Measurements from ENCODE around the gene CD180.

CD180 gene

DNA sequence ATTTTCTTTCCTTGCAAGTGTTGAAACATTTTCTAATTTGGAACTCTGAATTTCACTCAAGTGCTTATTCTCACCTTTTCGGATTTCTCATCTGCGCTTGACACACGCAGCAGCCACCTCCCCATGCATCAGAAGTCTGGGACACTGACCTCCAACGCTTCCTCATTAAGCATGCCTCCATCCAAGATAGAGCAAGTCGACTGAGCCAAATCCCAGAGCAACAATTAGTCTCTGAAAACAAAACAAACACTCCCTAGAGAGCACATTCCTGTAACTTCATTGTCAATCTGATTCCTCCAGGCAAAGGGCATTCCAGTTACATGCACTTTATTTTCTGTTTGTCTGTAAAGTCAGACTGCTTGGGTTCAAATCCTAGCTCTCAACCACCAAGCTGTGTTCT lies 5.7 kb downstream of the CD180 start:
- Histone ChIP-seq H3K27me3 (ENCODE audit: control insufficient read depth in 1 of 2, insufficient read depth in 2 of 2, low read length in 2 of 2) (no peaks in the 10 kb centered on the region), H3K9me3 (ENCODE audit: control insufficient read depth in 1 of 2, low read length in 2 of 2) (no peaks in the 10 kb centered on the region), H3K36me3 (ENCODE audit: control insufficient read depth in 1 of 2, insufficient read depth in 2 of 2, low read length in 2 of 2) (no peaks in the 10 kb centered on the region), H3K27ac (ENCODE audit: low read depth, low read length) (no peak overlapping the region), H3K4me3 (ENCODE audit: low read depth in 1 of 2, low read length in 2 of 2) (no peak overlapping the region), H3K9ac (ENCODE audit: low read depth in 1 of 2, low read length in 2 of 2) (no peak overlapping the region), H3K4me1 (ENCODE audit: control insufficient read depth in 1 of 2, insufficient read depth in 2 of 2, low read length in 2 of 2) (peaks cover 6 to 14% of the 10 kb centered on the region in 2 donors)

DNA sequence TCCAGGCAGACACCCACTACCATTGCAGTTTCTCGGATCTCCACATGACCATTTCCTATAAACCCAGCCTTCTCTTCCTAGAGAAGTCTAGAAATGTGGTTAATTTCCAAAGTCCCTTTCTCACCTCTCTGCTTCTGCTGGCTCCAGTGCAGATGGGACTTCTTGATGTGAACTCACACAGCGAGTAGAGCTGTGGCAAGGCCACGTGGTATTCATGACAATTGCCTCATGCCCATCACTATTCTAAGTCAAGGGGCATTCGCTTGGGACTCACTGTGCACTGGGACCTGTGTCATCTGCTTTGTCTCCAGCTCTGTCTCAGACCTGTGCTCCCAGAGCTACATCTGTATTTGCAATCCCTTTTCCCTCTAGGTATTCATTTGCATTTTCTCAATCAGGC lies 6.2 kb downstream of the CD180 start:
- H3K27ac ChIP-seq (ENCODE audit: low read depth, low read length): no peak overlapping the region
- no peaks in the 10 kb centered on the region for H3K27me3 ChIP-seq (ENCODE audit: control insufficient read depth in 1 of 2, insufficient read depth in 2 of 2, low read length in 2 of 2)
- H3K4me1 ChIP-seq (ENCODE audit: control insufficient read depth in 1 of 2, insufficient read depth in 2 of 2, low read length in 2 of 2): peaks cover 6 to 14% of the 10 kb centered on the region in 2 donors
- no peaks in the 10 kb centered on the region for H3K9me3 ChIP-seq (ENCODE audit: control insufficient read depth in 1 of 2, low read length in 2 of 2)
- H3K36me3 ChIP-seq (ENCODE audit: control insufficient read depth in 1 of 2, insufficient read depth in 2 of 2, low read length in 2 of 2): no peaks in the 10 kb centered on the region
- H3K4me3 ChIP-seq (ENCODE audit: low read depth in 1 of 2, low read length in 2 of 2): no peak overlapping the region
- no peak overlapping the region for H3K9ac ChIP-seq (ENCODE audit: low read depth in 1 of 2, low read length in 2 of 2)

DNA sequence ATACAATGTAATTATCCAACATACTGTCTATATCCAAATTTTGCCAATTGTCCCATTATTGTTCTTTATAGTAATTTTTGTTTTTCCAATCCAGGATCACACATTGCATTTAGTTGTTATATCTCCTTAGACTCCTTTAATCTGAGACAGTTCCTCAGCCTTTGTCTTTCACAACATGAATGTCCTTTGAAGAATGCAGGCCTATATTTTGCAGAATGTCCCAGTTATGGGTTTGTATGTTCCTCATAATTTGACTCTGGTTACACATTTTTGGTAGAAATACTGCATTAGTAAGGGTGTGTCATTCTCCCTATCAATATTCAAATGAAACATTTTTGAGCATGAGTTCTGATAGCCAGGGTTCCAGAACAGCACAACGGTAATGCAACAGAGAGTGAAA lies 6.7 kb downstream of the CD180 start:
- Histone ChIP-seq H3K36me3 (ENCODE audit: control insufficient read depth in 1 of 2, insufficient read depth in 2 of 2, low read length in 2 of 2) (no peaks in the 10 kb centered on the region), H3K4me1 (ENCODE audit: control insufficient read depth in 1 of 2, insufficient read depth in 2 of 2, low read length in 2 of 2) (peaks cover 6 to 14% of the 10 kb centered on the region in 2 donors), H3K9ac (ENCODE audit: low read depth in 1 of 2, low read length in 2 of 2) (no peak overlapping the region), H3K27me3 (ENCODE audit: control insufficient read depth in 1 of 2, insufficient read depth in 2 of 2, low read length in 2 of 2) (no peaks in the 10 kb centered on the region), H3K4me3 (ENCODE audit: low read depth in 1 of 2, low read length in 2 of 2) (no peak overlapping the region), H3K27ac (ENCODE audit: low read depth, low read length) (no peak overlapping the region), H3K9me3 (ENCODE audit: control insufficient read depth in 1 of 2, low read length in 2 of 2) (no peaks in the 10 kb centered on the region)

DNA sequence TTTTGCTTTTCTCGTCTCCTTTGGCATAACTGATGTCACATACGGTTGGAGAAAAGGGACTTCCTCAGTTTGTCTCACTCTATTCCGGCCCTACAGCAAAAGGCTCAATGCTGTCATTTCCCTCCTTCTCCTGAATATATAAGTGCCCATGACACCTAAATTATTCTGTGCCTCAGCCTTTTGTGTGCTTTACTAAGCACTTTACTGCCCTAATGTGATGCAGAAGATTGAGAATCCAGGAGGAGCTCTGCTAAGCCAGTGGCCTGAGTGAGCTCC lies 7.6 kb downstream of the CD180 start:
- H3K4me3 ChIP-seq (ENCODE audit: low read depth in 1 of 2, low read length in 2 of 2): no peak overlapping the region
- no peaks in the 10 kb centered on the region for H3K9me3 ChIP-seq (ENCODE audit: control insufficient read depth in 1 of 2, low read length in 2 of 2)
- no peak overlapping the region for H3K27ac ChIP-seq (ENCODE audit: low read depth, low read length)

DNA sequence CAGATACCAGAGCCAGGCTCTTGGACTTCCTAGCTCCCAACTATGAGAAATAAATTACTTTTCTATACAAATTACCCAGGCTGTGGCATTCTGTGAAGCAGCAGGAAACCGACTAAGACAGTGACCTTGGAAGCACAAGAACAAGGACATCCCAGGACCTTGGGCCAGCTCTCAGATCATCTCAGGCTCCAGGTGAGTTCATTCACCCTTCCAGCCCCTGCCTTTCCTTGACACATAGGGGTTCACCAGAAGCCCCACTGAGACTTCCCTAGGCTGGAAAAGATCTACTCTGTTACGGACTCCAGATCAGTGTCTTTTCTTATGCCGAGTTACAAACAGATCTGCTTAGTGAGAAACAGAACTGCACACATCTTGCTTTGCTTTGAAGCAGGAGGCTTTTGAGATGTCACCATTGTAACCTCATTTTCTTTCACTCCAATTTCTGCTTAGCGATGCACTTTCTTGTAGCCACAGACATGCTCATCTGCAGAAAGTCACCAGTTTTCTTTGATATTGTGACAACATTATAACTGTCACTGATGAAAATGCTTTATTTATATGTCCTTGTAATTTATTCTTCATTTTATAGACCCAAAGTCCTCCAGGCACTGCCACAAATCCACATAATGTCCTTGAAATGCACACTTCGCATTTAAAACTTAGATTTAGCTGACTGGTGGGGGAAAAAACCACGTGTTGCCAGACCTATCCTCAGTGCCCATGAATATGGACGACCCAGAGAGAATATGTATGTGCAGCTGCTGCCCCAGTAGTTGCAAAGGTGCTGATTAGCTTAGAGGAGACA lies 8.1 kb downstream of the CD180 start:
- no peaks in the 10 kb centered on the region for H3K27me3 ChIP-seq (ENCODE audit: control insufficient read depth in 1 of 2, insufficient read depth in 2 of 2, low read length in 2 of 2)
- no peaks in the 10 kb centered on the region for H3K36me3 ChIP-seq (ENCODE audit: control insufficient read depth in 1 of 2, insufficient read depth in 2 of 2, low read length in 2 of 2)
- H3K27ac ChIP-seq (ENCODE audit: low read depth, low read length): no peak overlapping the region
- H3K4me3 ChIP-seq (ENCODE audit: low read depth in 1 of 2, low read length in 2 of 2): no peak overlapping the region
- peaks cover 3 to 10% of the 10 kb centered on the region in 2 donors for H3K4me1 ChIP-seq (ENCODE audit: control insufficient read depth in 1 of 2, insufficient read depth in 2 of 2, low read length in 2 of 2)
- no peaks in the 10 kb centered on the region for H3K9me3 ChIP-seq (ENCODE audit: control insufficient read depth in 1 of 2, low read length in 2 of 2)
- no peak overlapping the region for H3K9ac ChIP-seq (ENCODE audit: low read depth in 1 of 2, low read length in 2 of 2)

More for the DNA sequence above, 7.6 kb downstream of the CD180 start:
- Histone ChIP-seq H3K27me3 (ENCODE audit: control insufficient read depth in 1 of 2, insufficient read depth in 2 of 2, low read length in 2 of 2) (no peaks in the 10 kb centered on the region), H3K4me1 (ENCODE audit: control insufficient read depth in 1 of 2, insufficient read depth in 2 of 2, low read length in 2 of 2) (peaks cover 6 to 14% of the 10 kb centered on the region in 2 donors), H3K36me3 (ENCODE audit: control insufficient read depth in 1 of 2, insufficient read depth in 2 of 2, low read length in 2 of 2) (no peaks in the 10 kb centered on the region), H3K9ac (ENCODE audit: low read depth in 1 of 2, low read length in 2 of 2) (no peak overlapping the region)

DNA sequence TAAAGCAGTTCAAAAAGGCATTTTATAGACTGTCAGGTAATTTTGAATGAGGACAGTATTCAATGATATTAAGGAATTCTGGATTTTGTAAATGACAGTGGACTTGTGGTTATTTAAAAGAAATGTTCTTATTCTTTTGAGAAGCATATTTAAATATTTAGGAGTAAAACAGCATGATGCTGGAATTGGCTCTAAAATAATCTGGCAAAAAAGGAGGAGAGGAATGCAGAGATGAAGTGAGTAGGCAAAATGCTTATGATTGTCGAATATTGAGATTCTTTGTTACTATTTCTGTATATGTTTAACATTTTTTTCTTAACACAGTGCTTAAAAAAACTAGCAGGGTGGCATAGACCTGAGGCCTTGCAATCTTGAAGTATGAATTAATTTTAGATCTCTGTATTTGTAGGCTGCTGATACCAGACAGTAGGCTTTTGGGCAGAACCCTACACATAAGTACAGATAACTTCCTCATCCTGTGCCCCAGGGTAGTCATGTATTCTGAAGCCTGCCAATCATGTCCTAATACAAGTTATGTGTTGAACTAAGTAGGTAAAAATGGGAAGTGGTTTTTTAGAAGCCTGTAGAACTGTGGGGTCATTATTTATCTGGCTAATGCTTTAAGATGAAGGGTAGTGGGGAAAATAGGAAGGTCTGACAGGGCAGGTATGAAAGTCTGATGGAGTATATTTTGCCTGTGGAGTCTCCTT lies 9.4 kb downstream of the CD180 start:
- Histone ChIP-seq H3K9ac (ENCODE audit: low read depth in 1 of 2, low read length in 2 of 2) (no peak overlapping the region), H3K4me1 (ENCODE audit: control insufficient read depth in 1 of 2, insufficient read depth in 2 of 2, low read length in 2 of 2) (peaks cover 0 to 8% of the 10 kb centered on the region in 2 donors), H3K27ac (ENCODE audit: low read depth, low read length) (no peak overlapping the region), H3K36me3 (ENCODE audit: control insufficient read depth in 1 of 2, insufficient read depth in 2 of 2, low read length in 2 of 2) (no peaks in the 10 kb centered on the region), H3K4me3 (ENCODE audit: low read depth in 1 of 2, low read length in 2 of 2) (no peak overlapping the region), H3K9me3 (ENCODE audit: control insufficient read depth in 1 of 2, low read length in 2 of 2) (no peaks in the 10 kb centered on the region), H3K27me3 (ENCODE audit: control insufficient read depth in 1 of 2, insufficient read depth in 2 of 2, low read length in 2 of 2) (no peaks in the 10 kb centered on the region)

DNA sequence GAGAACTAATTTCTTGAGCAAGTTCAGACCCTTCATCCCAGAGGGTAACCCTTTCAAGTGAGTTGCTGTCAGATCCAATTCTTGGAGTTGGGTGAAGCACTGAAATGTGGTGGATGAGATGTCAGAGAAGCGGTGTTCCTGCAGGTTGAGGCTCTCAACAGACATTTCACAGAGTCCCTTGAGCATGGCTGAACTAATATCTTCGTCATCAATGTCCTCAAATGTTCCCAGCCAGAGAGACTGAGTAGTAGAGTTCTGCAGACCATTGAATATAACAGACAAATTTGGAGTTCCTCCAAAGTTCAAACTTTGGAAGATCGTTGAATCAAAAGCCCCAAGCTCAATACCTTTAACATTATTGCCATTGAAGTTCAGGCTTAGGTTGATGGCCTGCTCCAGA lies 12.7 kb downstream of the CD180 start:
- H3K4me1 ChIP-seq (ENCODE audit: control insufficient read depth in 1 of 2, insufficient read depth in 2 of 2, low read length in 2 of 2): peaks cover 0 to 5% of the 10 kb centered on the region in 2 donors

DNA sequence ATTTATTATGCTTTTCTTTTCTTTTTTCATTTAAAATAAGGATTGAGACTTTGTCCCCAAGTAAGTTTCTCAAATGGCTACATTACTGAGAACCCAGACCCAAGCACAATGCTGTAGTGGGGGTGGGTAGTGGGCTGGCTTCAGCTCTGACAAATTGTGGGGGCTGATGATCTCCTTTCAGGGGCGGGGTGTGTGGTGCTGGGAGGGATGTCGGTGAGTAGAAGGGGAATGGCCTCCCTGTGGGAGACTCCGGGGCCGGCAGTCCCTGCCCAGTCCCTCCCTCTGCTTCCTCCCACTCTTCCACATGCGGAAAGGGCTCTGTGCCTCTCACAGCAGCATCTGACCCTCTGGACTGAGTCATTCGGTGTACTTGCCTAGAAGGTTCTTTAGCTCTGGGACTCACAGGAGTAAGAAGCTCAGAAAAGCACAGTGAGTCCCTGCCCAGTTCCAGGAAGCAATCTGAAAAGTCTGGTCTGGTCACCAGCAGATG lies 14.3 kb downstream of the CD180 start:
- H3K36me3 ChIP-seq (ENCODE audit: control insufficient read depth in 1 of 2, insufficient read depth in 2 of 2, low read length in 2 of 2): no peaks in the 10 kb centered on the region
- no peaks in the 10 kb centered on the region for H3K27me3 ChIP-seq (ENCODE audit: control insufficient read depth in 1 of 2, insufficient read depth in 2 of 2, low read length in 2 of 2)
- no peak overlapping the region for H3K27ac ChIP-seq (ENCODE audit: low read depth, low read length)
- no peak overlapping the region for H3K9ac ChIP-seq (ENCODE audit: low read depth in 1 of 2, low read length in 2 of 2)
- peaks cover under 1 to 3% of the 10 kb centered on the region in 2 donors for H3K9me3 ChIP-seq (ENCODE audit: control insufficient read depth in 1 of 2, low read length in 2 of 2)
- H3K4me3 ChIP-seq (ENCODE audit: low read depth in 1 of 2, low read length in 2 of 2): no peak overlapping the region
- peaks cover 0 to 5% of the 10 kb centered on the region in 2 donors for H3K4me1 ChIP-seq (ENCODE audit: control insufficient read depth in 1 of 2, insufficient read depth in 2 of 2, low read length in 2 of 2)

More for the DNA sequence above, 12.7 kb downstream of the CD180 start:
- H3K9me3 ChIP-seq (ENCODE audit: control insufficient read depth in 1 of 2, low read length in 2 of 2): no peaks in the 10 kb centered on the region
- no peak overlapping the region for H3K27ac ChIP-seq (ENCODE audit: low read depth, low read length)
- H3K36me3 ChIP-seq (ENCODE audit: control insufficient read depth in 1 of 2, insufficient read depth in 2 of 2, low read length in 2 of 2): no peaks in the 10 kb centered on the region
- H3K4me3 ChIP-seq (ENCODE audit: low read depth in 1 of 2, low read length in 2 of 2): no peak overlapping the region
- no peaks in the 10 kb centered on the region for H3K27me3 ChIP-seq (ENCODE audit: control insufficient read depth in 1 of 2, insufficient read depth in 2 of 2, low read length in 2 of 2)
- H3K9ac ChIP-seq (ENCODE audit: low read depth in 1 of 2, low read length in 2 of 2): no peak overlapping the region

DNA sequence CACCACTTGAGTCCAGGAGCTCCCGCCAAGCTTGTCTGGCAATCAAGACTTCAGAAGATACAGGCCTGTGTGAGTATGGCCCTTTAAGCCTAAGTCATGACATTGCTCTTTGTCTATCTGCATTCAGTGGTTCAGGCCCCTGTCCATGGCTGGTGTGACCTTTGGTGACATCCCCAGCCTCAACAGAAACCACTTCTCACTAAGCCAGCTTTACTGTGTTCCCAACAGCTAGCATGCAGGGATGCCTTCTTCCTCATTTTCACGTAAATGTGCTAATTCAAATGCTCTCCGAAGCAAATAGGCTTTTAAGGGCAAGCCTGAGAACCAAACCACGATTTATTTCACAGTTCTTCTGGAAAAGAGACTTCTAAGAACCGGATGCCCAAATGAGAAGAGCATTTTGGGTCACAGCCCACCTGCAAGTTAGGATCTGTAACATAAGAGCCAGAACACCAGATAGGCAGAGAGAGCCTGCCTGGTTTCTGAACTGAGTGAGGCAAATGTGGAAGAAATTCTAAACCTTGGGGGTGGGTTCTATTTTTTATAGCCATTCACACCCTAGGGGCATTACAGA lies 14.9 kb downstream of the CD180 start:
- no peak overlapping the region for H3K27ac ChIP-seq (ENCODE audit: low read depth, low read length)

DNA sequence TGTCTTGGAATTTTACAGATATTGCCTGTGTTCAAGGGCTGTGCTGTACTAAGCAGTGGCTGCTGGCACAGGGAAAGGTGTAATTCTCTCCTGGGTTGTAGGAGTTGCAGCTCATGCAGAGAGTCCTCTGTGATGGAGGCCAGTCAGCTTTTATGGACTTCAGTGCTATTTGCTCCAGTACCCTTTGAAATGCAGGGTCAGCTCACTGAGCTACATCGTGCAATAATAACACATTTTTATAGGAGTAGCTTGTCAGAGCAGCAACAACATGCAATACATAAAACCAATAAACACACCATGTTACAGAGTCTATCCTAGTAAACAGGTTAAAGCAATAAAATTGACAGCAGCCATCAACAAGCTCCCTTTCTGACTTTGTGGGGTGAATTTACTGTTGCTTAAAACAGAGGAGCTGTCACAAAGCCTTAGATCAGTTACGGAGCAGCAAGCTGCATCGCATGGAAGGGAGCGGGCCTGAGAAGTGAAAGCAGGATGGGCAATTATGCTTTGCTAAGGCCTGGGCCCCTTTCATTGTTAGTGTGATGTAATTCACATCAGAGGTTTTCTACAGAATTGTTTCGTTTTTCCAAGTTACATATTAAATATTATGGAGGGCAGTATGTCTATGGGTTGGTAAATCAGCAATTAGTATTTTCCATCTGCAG lies 16.8 kb downstream of the CD180 start:
- no peak overlapping the region for H3K27ac ChIP-seq (ENCODE audit: low read depth, low read length)
- H3K4me1 ChIP-seq (ENCODE audit: control insufficient read depth in 1 of 2, insufficient read depth in 2 of 2, low read length in 2 of 2): peaks cover 0 to 5% of the 10 kb centered on the region in 2 donors
- H3K9ac ChIP-seq (ENCODE audit: low read depth in 1 of 2, low read length in 2 of 2): no peak overlapping the region
- H3K4me3 ChIP-seq (ENCODE audit: low read depth in 1 of 2, low read length in 2 of 2): no peak overlapping the region
- H3K27me3 ChIP-seq (ENCODE audit: control insufficient read depth in 1 of 2, insufficient read depth in 2 of 2, low read length in 2 of 2): no peaks in the 10 kb centered on the region
- H3K36me3 ChIP-seq (ENCODE audit: control insufficient read depth in 1 of 2, insufficient read depth in 2 of 2, low read length in 2 of 2): no peaks in the 10 kb centered on the region
- peaks cover 9 to 11% of the 10 kb centered on the region in 2 donors for H3K9me3 ChIP-seq (ENCODE audit: control insufficient read depth in 1 of 2, low read length in 2 of 2)

More for the DNA sequence above, 14.9 kb downstream of the CD180 start:
- H3K27me3 ChIP-seq (ENCODE audit: control insufficient read depth in 1 of 2, insufficient read depth in 2 of 2, low read length in 2 of 2): no peaks in the 10 kb centered on the region
- H3K4me1 ChIP-seq (ENCODE audit: control insufficient read depth in 1 of 2, insufficient read depth in 2 of 2, low read length in 2 of 2): peaks cover 0 to 5% of the 10 kb centered on the region in 2 donors
- no peak overlapping the region for H3K9ac ChIP-seq (ENCODE audit: low read depth in 1 of 2, low read length in 2 of 2)
- H3K36me3 ChIP-seq (ENCODE audit: control insufficient read depth in 1 of 2, insufficient read depth in 2 of 2, low read length in 2 of 2): no peaks in the 10 kb centered on the region
- peaks cover 6 to 9% of the 10 kb centered on the region in 2 donors for H3K9me3 ChIP-seq (ENCODE audit: control insufficient read depth in 1 of 2, low read length in 2 of 2)
- no peak overlapping the region for H3K4me3 ChIP-seq (ENCODE audit: low read depth in 1 of 2, low read length in 2 of 2)
